Esophagus squamous epithelium (tissue), 5 donors: ENCODE data around the gene TMIGD3. TPM values are rescaled to one million over a fixed set of nuclear protein-coding genes. Genes with fewer than 3 reads are reported as not detected.

Source experiments
- DNase-seq: peaks from one replicate; lab custom pipeline; 2025; lab: John Stamatoyannopoulos, UW
- H3K27ac ChIP-seq, 4 donors: fragments of 200-600 bp; sonication (generic); one replicate each; pipeline ENCODE4 v1.5.1; 2016 to 2019; ENCODE audit warnings: mild to moderate bottlenecking in 1 of 4
- H3K27me3 ChIP-seq, 4 donors: fragments of 200-600 bp; sonication (generic); 1 replicate in 3 of 4; 2 replicates in 1 of 4; pipeline versions ENCODE4 v1.5.1 to v1.6.0; 2017 to 2021; ENCODE audit warnings: antibody characterized with exemption in 1 of 4
- H3K36me3 ChIP-seq, 3 donors: fragments of 200-600 bp; sonication (generic); one replicate each; pipeline ENCODE4 v1.5.1; 2016 to 2019
- H3K4me1 ChIP-seq, 3 donors: fragments of 200-600 bp; sonication (generic); one replicate each; pipeline ENCODE4 v1.5.1; 2017 to 2019
- H3K4me3 ChIP-seq, 4 donors: fragments of 200-600 bp; sonication (generic); 1 replicate in 3 of 4; 2 replicates in 1 of 4; pipeline ENCODE4 v1.5.1; 2016 to 2019; ENCODE audit warnings: mild to moderate bottlenecking in 2 of 4, moderate library complexity in 1 of 4
- H3K9me3 ChIP-seq, 3 donors: fragments of 200-600 bp; sonication (generic); one replicate each; pipeline ENCODE4 v1.5.1; 2016 to 2019
- CTCF ChIP-seq, 6 experiments: fragments of 450-650 bp in 4 of 6; fragments of 200-600 bp in 2 of 6; sonication (generic) in 2 of 6; IDR thresholded peaks; one replicate each; pipeline ENCODE4 v1.5.1; 2016 to 2019; ENCODE audit warnings: antibody characterized with exemption in 6 of 6, mild to moderate bottlenecking in 4 of 6, moderate library complexity in 4 of 6
- POLR2A ChIP-seq, 4 donors: fragments of 450-650 bp; IDR thresholded peaks; one replicate each; pipeline ENCODE4 v1.6.1; 2017; ENCODE audit warnings: antibody characterized with exemption in 4 of 4, mild to moderate bottlenecking in 4 of 4, moderate library complexity in 3 of 4
- WGBS, 2 donors: methylation state at CpG; one replicate each; pipeline ENCODE4 v1.1.5; 2018; 5-methylcytosine and 5-hydroxymethylcytosine counted together
- intact Hi-C: fragments of 100-400 bp; cut with DNase I; formaldehyde crosslinking; loops from one replicate; pipeline ENCODE4 v1.15.0; 2022
- total RNA-seq, 4 donors: library from RNA; depleted of rRNA; stranded (reverse); fragments of >200 nt; gene quantifications; one replicate each; pipeline ENCODE4 v1.1.0, GENCODE V29; 2016
- donor health status: DM: yes; HTN: yes; CAD: no.

TMIGD3 gene
- total RNA-seq, 4 donors from 2014 or later: 2.9 to 3.2 TPM; not detected in 2

- intact Hi-C loops: no loop called here
- Histone ChIP-seq H3K9me3 (no peaks in the 10 kb centered on the region), H3K4me1 (peaks cover 0 to 38% (median 5%) of the 10 kb centered on the region in 3 donors), H3K27me3 (no peaks in the 10 kb centered on the region), H3K36me3 (peaks cover 0 to 16% (median 0%) of the 10 kb centered on the region in 3 donors), H3K4me3 (peak overlapping the region in 1 of 4 donors; percentile 51), H3K27ac (peak overlapping the region in 3 of 4 donors; percentile 24 to 50 (median 37))
- no peak for DNase-seq
- no peak for TF ChIP-seq POLR2A (IDR thresholded peaks at IDR 0.05)
- no peak for TF ChIP-seq CTCF (IDR thresholded peaks at IDR 0.05)
Observed at GRCh38 chr1:111476214-111476613, 27.2 kb downstream of the TMIGD3 start.

GRCh38 chr1:111475701-111476100 lies 27.7 kb downstream of the TMIGD3 start:
- TF ChIP-seq POLR2A (IDR thresholded peaks at IDR 0.05): no peak
- no peak for TF ChIP-seq CTCF (IDR thresholded peaks at IDR 0.05)
- 78 to 82% methylated on average over 4 to 5 of the region's 5 CpGs for WGBS, 2 donors
- no peak for DNase-seq
- H3K27me3 ChIP-seq: no peaks in the 10 kb centered on the region
- H3K4me1 ChIP-seq: peaks cover 0 to 40% (median 5%) of the 10 kb centered on the region in 3 donors
- peak overlapping the region in 3 of 4 donors; percentile 24 to 50 (median 37) for H3K27ac ChIP-seq
- H3K36me3 ChIP-seq: peaks cover 0 to 18% (median 0%) of the 10 kb centered on the region in 3 donors
- peak overlapping the region in 1 of 4 donors; percentile 51 for H3K4me3 ChIP-seq
- intact Hi-C loops: no loop called here
- no peaks in the 10 kb centered on the region for H3K9me3 ChIP-seq

- peaks cover 0 to 29% (median 0%) of the 10 kb centered on the region in 3 donors for H3K36me3 ChIP-seq
- TF ChIP-seq CTCF (IDR thresholded peaks at IDR 0.05): no peak
- TF ChIP-seq POLR2A (IDR thresholded peaks at IDR 0.05): no peak
- intact Hi-C loops: no loop called here
- 60 to 79% methylated on average over 4 of the region's 4 CpGs for WGBS, 2 donors
- H3K4me3 ChIP-seq: peak overlapping the region in 3 of 4 donors; percentile 11 to 51 (median 14)
- DNase-seq: no peak
- no peaks in the 10 kb centered on the region for H3K27me3 ChIP-seq
- peak overlapping the region; percentile 5 to 79 (median 55) for H3K27ac ChIP-seq
- H3K4me1 ChIP-seq: peaks cover 0 to 40% (median 5%) of the 10 kb centered on the region in 3 donors
- H3K9me3 ChIP-seq: no peaks in the 10 kb centered on the region
Observed at GRCh38 chr1:111474521-111474920, 28.9 kb downstream of the TMIGD3 start.

GRCh38 chr1:111474106-111474505 lies 29.3 kb downstream of the TMIGD3 start:
- Histone ChIP-seq H3K9me3 (no peaks in the 10 kb centered on the region), H3K36me3 (peaks cover 0 to 33% (median 0%) of the 10 kb centered on the region in 3 donors), H3K4me1 (peaks cover 0 to 40% (median 5%) of the 10 kb centered on the region in 3 donors), H3K27me3 (no peaks in the 10 kb centered on the region), H3K4me3 (peak overlapping the region in 3 of 4 donors; percentile 11 to 51 (median 14)), H3K27ac (peak overlapping the region; percentile 5 to 79 (median 55))
- no peak for DNase-seq
- WGBS, 2 donors: 52 to 59% methylated on average over 5 of the region's 5 CpGs
- TF ChIP-seq POLR2A (IDR thresholded peaks at IDR 0.05) (no peak), CTCF (IDR thresholded peaks at IDR 0.05) (no peak)
- intact Hi-C loops: no loop called here

- Histone ChIP-seq H3K36me3 (peaks cover 0 to 56% (median 0%) of the 10 kb centered on the region in 3 donors), H3K4me1 (peaks cover 0 to 28% (median 2%) of the 10 kb centered on the region in 3 donors), H3K27me3 (no peaks in the 10 kb centered on the region), H3K9me3 (no peaks in the 10 kb centered on the region), H3K27ac (peak overlapping the region; percentile 36 to 75 (median 57)), H3K4me3 (no peak overlapping the region)
- TF ChIP-seq CTCF (IDR thresholded peaks at IDR 0.05) (no peak), POLR2A (IDR thresholded peaks at IDR 0.05) (no peak)
- intact Hi-C loops: no loop called here
- DNase-seq: no peak
- WGBS, 2 donors: 88 to 93% methylated on average over 3 of the region's 3 CpGs
Observed at GRCh38 chr1:111471538-111471937, 31.9 kb downstream of the TMIGD3 start.
